ENCODE measurements around the gene MAST4. TPM values are rescaled to one million over a fixed set of nuclear protein-coding genes. Genes with fewer than 3 reads are reported as not detected.

The MAST4 gene
- polyA plus RNA-seq, 1 experiment = 4.0 TPM

- no peak for TF ChIP-seq CTCF (IDR thresholded peaks at IDR 0.05; ENCODE audit: insufficient read depth, low read depth, low read length)
- CTCF ChIA-PET = no interaction called here
- POLR2A ChIA-PET = no interaction called here
Observed at GRCh38 chr5:66642538-66642937, 46.3 kb downstream of the MAST4 start.

GRCh38 chr5:66643387-66643786 is 47.2 kb downstream of the MAST4 start:
- H3K4me3 ChIP-seq (ENCODE audit: low read depth, low read length) = no peak overlapping the region
- DNase-seq (ENCODE audit: low read depth) = no peak
- H3K27me3 ChIP-seq (ENCODE audit: control insufficient read depth, insufficient read depth, low read length) = no peaks in the 10 kb centered on the region
- no peaks in the 10 kb centered on the region for H3K36me3 ChIP-seq (ENCODE audit: control insufficient read depth, insufficient read depth, low read length)
- TF ChIP-seq CTCF (IDR thresholded peaks at IDR 0.05; ENCODE audit: insufficient read depth, low read depth, low read length) = no peak
- ChIA-PET POLR2A (no interaction called here), CTCF (no interaction called here)

More at GRCh38 chr5:66642538-66642937, 46.3 kb downstream of the MAST4 start:
- Histone ChIP-seq H3K27me3 (ENCODE audit: control insufficient read depth, insufficient read depth, low read length) (no peaks in the 10 kb centered on the region), H3K36me3 (ENCODE audit: control insufficient read depth, insufficient read depth, low read length) (no peaks in the 10 kb centered on the region), H3K4me3 (ENCODE audit: low read depth, low read length) (no peak overlapping the region)
- no peak for DNase-seq (ENCODE audit: low read depth)

GRCh38 chr5:66644111-66644510 is 47.9 kb downstream of the MAST4 start:
- POLR2A ChIA-PET = no interaction called here

GRCh38 chr5:66645039-66645438 is 48.8 kb downstream of the MAST4 start:
- TF ChIP-seq CTCF (IDR thresholded peaks at IDR 0.05; ENCODE audit: insufficient read depth, low read depth, low read length) = no peak
- H3K27me3 ChIP-seq (ENCODE audit: control insufficient read depth, insufficient read depth, low read length) = no peaks in the 10 kb centered on the region
- no peaks in the 10 kb centered on the region for H3K36me3 ChIP-seq (ENCODE audit: control insufficient read depth, insufficient read depth, low read length)
- CTCF ChIA-PET = interaction anchor here (1.0 kb wide), 1 partner anchor 14 kb away, joined by 3 read pairs; no protein-coding TSS in a partner anchor
- POLR2A ChIA-PET = no interaction called here
- H3K4me3 ChIP-seq (ENCODE audit: low read depth, low read length) = no peak overlapping the region
- no peak for DNase-seq (ENCODE audit: low read depth)

More at GRCh38 chr5:66644111-66644510, 47.9 kb downstream of the MAST4 start:
- DNase-seq (ENCODE audit: low read depth) = no peak
- no peaks in the 10 kb centered on the region for H3K27me3 ChIP-seq (ENCODE audit: control insufficient read depth, insufficient read depth, low read length)
- no peaks in the 10 kb centered on the region for H3K36me3 ChIP-seq (ENCODE audit: control insufficient read depth, insufficient read depth, low read length)
- CTCF ChIA-PET = no interaction called here
- H3K4me3 ChIP-seq (ENCODE audit: low read depth, low read length) = no peak overlapping the region
- no peak for TF ChIP-seq CTCF (IDR thresholded peaks at IDR 0.05; ENCODE audit: insufficient read depth, low read depth, low read length)

- POLR2A ChIA-PET = no interaction called here
- Histone ChIP-seq H3K4me3 (ENCODE audit: low read depth, low read length) (no peak overlapping the region), H3K27me3 (ENCODE audit: control insufficient read depth, insufficient read depth, low read length) (no peaks in the 10 kb centered on the region), H3K36me3 (ENCODE audit: control insufficient read depth, insufficient read depth, low read length) (no peaks in the 10 kb centered on the region)
- no peak for DNase-seq (ENCODE audit: low read depth)
- CTCF ChIA-PET = interaction anchor here (1.1 kb wide), 1 partner anchor 9 kb away, joined by 3 read pairs; no protein-coding TSS in a partner anchor
- TF ChIP-seq CTCF (IDR thresholded peaks at IDR 0.05; ENCODE audit: insufficient read depth, low read depth, low read length) = no peak
Observed at GRCh38 chr5:66646570-66646969, 50.4 kb downstream of the MAST4 start.

Measured in BJ (cell line).